Fibroblast of the conjunctiva (primary cell): Measurements from ENCODE around the gene C9orf85.
"Not testable (repeated sequence)": the region's sequence is repeated elsewhere in the genome, so short reads cannot be mapped to it uniquely, and the experiment has no call there.

ENCODE experiments used
- DNase-seq: peaks from one replicate; pipeline ENCODE4 v3.0.0-alpha.2; 2010; ENCODE audit warnings: low read depth

The C9orf85 gene, protein sequence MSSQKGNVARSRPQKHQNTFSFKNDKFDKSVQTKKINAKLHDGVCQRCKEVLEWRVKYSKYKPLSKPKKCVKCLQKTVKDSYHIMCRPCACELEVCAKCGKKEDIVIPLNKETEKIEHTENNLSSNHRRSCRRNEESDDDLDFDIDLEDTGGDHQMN

DNA sequence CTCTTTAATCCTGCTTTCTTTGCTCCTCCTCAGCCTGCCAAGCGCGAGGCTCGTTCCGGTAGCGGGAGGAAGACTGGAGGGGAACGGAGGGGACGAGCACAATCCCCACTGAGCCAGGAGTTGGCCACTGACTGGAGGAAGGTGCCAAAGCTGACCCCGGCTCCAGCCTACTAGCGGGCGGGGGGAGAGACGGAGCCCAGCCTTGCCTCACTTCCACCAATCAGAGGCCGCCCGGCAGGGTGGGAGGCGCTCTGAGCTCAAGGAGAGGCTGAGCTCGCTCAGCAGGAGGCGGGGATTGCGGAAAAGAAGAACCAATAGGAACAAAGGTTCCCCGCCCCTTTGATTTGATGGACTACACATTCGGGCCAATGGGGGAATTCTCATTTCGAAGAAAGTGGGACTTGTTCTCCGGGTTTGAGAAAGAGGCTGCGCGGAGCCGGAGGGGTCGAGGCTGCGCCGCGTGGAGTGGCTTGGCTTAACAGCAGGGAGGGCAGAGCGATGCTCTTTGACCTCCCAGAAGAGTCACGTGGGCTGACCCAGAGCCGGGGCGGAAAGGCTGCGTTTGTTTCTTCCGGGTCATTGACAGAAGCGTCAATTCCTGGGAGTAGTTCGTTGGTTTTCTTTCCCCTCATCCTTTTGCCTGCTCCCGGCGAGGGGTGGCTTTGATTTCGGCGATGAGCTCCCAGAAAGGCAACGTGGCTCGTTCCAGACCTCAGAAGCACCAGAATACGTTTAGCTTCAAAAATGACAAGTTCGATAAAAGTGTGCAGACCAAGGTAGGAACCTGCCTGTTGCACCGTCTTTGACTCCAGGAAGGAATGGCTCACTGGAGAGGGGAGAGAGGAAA lies at the start of gene C9orf85, which contains the start of gene ABHD17B:
C9orf85 (plus strand) TSS at position 579 of the 847 bp plus-strand sequence; CDS start at position 675, 96 bp downstream.
ABHD17B (minus strand) TSS at position 133 of the 847 bp plus-strand sequence. CDS start 36,113 bp downstream, outside the sequence.
- peak; percentile 99 for DNase-seq

DNA sequence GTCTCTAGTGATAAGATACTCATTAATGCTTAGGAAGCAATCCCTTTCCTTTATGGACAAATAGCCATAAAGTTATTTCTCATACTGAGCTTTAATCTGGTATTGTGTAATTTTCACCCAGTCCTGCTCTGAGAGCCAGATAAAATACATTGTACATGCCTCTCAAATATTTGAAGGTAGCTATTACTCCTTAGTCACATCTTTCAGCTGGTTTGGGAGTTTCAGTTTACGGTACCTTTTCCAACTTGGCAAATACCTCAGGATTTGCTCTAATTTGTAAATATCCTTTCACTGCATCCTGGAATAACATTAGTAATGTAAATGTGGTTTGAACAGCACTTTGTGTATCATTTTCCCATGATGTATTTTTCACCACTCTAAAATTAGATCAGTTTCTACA lies 47.8 kb upstream of the C9orf85 start:
- DNase-seq: peak; percentile 2

DNA sequence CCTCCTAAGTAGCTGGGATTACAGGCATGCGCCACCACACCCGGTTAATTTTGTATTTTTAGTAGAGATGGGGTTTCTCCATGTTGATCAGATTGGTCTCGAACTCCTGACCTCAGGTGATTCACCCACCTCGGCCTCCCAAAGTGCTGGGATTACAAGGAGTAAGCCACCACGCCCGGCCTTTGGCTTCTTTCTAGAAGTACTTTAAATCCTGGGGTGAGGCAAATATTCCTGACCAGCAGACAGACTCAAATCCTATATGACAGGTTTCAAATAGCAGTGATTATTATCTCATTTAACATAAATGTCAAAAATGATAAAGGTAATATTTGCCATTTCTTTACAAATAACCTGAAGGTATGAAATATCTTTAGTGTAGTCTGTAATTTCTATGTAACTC lies 36.1 kb upstream of the C9orf85 start:
- DNase-seq: no peak

DNA sequence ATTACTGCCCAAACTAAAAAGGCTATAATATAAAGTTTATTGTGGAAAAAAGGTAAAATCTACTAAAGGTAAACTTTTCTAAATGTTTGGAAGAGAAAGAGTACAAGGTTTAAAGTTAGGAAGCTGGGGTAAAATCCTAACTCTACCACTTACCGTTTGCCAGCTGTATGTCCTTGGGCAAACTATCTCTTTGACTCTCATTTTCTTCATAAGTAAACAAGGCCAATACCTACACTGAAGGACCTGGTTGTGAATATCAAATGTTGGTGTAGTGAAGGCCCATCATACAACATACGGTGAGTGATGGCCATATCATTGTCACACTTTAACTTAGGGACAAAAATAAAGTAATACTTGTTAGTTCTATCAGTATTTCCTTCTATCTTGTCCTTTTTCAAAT lies 35.3 kb upstream of the C9orf85 start:
- DNase-seq: no peak

DNA sequence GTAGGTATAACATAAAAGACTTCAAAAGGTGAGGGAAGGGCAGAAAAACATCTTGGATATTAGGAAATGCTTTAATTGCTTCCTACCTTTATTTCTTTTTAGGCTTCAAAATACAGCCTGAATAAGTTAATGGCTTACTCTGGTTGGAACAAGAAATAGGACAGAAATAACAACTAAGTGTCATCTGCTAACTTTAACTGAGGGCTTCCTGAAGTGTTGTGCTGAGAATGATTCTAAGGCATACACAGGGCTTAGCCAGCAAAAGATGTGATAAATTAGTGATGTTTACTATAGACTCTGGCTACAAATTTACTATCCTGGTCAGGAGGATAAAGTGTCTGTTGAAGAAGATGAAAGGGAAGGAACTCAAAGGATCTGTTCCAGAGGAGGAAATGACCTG lies 34.6 kb upstream of the C9orf85 start:
- DNase-seq: no peak

DNA sequence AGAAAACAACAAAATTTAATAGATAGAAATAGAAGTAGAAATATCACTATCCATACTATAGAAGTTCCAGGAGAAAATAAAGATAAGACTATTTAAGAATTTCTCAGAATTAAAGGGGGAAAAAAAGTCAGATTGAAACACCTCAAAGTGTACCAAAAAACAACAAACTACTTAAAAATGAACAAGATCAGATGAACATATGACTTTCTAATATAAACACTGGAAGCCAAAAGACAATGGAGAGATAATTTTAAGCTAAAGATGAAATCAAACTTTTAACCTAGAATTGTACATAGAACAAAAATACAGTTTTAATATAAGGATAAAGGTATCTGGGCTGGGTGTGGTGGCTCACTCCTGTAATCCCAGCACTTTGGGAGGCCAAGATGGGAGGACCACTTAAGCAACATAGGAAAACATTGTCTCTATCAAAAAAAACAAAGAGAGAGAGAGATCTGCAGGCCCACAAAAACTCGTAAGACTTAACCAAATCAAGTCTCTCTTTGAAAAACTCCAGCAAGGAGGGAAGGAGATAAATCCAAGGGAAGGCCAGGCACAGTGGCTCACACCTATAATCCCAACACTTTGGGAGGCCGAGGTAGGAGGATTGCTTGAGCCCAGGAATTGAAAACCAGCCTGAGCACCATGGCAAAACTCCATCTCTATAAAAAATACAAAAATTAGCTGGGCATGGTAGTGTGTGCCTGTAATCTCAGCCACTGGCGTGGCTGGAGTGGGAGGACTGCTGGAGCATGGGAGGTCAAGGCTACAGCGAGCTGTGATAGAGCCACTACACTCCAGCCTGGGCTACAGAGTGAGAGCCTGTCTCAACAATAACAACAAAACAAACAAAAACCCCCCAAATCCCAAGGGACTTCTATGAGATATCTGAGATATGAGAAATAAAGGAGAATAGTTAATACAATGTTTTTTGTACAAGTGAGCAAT lies 32.8 kb upstream of the C9orf85 start:
- no peak for DNase-seq

DNA sequence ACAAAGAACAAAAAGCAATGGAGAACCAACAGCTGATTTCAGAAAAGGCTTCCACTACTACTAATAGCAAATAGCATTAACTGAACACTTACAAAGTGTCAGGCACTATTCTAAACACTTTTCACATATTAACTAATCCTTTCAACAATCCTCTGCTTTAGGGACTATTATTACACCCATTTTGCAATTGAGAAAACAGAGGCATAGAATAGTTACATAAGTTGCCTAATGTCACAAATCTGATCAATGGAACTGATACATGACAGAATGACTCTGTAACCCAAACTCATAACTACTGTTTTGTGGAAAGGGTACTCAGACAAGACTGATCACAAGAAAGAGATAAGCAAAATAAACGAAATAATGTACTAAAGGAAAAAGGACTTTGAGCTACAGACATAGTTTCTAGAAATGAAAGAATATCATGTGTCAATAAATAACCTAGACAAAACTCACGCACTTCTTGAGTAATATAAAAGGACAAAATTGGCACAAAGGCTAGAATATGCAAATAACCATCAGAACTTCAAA lies 31.7 kb upstream of the C9orf85 start:
- no peak for DNase-seq

DNA sequence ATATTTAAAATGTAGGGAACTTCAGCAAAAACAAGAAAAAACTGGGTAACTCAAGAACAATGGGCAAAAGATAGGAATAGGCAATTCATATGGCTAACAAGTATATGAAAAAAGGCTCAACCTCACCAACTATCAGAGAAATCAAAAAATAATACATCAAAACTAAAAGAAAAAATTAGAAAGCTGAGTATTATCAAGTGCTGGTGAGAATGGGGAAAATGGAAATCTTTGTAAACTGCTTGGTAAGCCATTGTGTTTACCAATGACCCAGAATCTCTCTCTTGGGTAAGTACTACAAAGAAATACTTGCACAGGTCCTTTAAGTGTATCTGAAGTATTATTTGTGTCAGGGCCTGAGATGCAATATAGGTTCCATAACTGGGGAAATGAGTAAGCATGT lies 27.4 kb upstream of the C9orf85 start:
- no peak for DNase-seq

DNA sequence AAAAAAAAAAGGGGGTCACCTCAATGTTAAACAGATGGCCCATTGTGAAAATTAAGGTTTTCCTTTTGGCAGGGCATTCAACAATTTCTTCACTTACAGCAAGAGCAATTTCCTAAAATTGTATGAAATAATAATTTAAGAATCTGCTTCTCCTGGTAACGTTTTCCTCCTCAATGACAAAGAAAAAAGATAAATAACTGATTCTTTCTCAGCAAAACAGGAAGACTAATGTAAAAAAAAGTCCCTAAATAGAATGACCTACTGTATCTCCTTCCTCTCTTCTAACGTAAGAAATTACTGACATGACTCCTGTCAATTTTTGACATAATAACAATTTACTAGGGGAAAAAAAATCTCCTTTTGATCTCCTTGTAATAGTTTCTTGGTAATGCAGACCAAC lies 26.0 kb upstream of the C9orf85 start:
- no peak for DNase-seq

DNA sequence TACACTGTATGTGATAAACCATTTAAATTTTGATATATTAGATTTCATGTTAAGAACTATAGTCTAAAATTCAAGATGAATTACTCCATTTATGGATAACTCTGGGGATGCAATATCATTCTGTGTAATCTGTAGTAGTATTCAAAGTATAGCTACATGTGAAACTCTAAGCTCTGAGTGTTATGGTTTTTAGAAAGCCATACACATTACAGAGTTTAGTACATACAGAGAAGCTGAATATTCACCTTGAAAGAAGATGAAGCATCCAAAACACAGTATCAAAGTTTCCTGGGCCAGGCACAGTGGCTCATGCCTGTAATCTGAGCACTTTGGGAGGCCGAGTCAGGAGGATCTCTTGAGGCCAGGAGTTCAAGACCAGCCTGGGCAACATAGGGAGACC lies 25.4 kb upstream of the C9orf85 start:
- DNase-seq: no peak

DNA sequence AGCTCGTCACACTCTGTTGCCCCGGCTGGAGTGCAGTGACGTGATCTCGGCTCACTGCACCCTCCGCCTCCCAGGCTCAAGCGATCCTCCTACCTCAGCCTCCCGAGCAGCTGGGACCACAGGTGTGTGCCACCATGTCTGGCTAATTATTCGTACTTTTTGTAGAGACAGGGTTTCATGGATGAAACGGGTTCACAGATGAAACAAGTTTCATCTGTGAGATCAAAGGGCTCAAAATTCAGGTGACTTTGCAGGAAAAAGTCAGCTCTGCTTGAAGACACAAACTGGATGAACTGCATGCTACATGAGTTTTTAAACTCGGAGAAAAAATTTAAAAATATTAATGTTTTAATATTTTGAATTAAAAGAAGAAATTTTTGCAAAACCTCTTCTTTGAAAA lies 24.9 kb upstream of the C9orf85 start:
- no peak for DNase-seq

DNA sequence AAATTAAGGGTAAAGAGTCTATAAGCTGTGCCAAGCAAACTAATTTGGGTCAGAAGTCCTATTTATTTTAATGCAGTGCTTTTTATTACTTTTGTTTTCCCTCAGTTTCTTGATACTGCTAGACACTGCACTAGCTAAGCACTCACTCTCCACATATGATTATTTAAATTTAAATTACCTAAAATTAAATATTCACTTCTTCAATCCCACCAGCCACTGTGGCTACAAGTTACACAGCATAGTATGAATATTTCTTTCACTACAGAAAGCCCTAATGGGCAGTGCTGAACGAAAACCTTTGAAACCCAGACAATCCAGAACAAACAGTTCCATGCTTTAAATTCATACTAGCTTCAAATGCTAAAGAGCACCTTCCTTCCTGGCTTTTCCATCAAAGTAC lies 24.1 kb upstream of the C9orf85 start:
- no peak for DNase-seq

DNA sequence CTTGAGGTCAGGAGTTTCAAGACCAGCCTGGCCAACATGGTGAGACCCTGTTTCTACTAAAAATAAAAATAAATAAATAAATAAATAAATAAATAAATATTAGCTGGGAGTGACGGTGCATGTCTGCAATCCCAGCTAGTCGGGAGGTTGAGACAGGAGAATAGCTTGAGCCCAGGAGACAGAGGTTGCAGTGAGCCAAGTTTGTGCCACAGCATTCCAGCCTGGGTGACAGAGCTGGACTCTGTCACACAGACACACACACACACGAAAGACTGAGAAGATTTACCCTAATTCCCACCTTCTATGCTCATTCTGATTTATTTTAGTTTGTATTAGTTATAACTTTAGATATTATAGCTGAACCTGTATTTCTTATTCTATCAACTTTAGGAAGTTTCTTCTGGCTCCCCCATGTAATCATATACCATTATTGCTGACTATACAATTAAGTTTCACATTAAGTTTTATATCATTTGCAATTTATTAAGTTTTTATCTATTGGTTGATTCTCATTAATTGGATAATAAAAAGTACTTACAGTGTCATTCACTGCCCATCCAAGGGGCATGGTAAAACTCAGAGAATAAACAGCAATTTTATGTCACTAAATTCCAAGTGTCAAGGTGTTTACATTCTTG lies 21.3 kb upstream of the C9orf85 start:
- no peak for DNase-seq

DNA sequence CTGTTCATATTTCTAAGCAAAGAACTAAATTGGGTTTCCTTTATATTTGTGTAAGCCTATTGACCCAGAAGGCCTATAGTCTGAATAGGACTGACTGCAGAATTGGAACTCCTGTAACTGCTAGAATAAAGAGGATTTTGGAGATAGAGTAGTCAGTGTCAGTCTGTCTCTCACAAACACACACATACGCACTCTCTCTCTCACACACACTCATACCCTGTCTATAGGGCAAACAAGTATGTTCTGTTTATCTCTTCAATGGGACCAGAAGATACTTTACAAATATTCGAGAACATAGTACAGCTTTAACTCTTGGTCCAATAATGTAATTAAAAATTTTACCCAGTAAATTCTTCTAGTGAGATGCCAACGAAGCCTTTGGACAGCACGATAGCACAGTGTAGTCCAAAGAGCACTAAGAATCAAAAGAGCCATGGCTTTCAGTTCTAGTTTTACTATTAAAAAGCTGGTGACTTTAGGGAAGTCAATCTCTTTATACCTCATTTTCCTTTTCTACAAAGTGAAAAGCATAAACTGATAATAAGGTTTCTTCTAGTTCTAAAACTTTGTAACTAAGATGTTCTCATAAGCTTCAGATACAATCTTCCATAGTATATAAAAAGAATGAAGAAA lies 19.8 kb upstream of the C9orf85 start:
- DNase-seq: no peak

DNA sequence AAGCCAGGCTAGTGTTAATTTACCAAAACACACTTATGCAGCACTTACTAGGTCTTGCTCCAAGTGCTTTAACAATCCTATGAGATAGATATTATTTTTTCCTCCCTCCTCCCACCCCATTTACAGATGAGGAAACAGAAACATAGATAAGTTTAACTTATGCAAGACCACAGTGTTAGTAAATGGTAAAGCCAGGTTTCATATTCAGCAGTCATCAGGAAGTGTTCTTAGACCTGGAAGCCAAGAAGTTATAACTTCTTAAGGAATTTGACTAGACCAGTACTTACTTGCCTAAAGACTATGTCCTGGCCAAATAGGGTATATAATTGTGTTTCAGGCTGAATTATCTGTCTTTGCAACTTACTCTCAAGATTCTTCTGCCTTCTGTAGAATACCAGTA lies 16.3 kb upstream of the C9orf85 start:
- no peak for DNase-seq

DNA sequence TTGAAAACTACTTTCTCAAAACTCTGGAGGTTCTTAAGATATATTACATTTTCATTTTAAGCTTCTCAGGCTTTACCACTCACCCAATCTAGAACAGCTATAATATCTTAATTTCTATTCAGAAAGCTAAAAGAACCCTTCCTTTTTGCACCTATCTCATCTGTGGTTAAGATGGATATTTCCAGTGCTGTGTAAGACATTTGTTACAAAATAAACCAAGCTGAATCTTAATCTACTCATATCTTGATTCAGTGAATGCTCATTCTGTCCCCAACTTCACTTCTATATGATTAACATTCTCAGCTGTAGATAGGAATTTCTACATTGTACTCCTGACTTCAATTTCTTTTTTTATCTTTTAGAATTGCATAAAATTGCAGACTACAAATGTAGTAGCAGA lies 15.5 kb upstream of the C9orf85 start:
- no peak for DNase-seq

DNA sequence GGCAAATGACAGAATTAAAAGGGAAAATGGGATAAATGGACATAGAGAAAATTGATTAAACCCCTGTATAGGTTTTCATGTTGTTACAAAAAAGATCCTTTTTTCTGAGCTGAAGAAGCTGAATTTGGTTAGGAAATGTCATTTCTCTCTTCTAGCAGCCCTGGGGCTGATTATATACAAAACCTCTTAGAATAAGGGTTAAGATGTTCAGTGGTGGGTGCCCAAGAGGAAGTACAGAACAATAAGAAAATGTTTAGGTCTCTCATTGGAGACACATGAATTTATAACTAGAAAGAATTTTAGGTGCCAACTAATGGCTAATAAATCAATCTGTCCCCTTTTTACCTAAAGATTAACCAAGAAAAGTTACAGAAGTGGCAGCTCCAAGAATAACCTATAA lies 14.7 kb upstream of the C9orf85 start:
- DNase-seq: no peak

DNA sequence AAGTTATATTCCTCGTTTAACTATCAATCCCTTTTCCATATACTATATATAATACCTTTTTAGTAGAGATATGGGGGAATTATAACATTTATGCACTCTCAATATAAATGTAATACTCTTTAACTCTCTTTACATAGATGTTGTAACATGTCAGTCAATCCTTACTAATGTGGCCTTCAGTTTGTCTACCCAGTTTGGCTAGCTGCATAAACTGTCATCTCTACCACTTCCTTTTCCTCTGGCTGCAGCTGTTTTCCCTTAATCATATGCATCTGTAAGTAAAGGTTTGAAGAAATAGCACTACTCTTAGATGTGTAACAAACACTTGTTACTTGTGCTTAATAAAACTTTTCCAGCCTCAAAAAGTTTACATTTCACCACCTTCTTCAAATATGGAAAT lies 13.9 kb upstream of the C9orf85 start:
- DNase-seq: no peak

DNA sequence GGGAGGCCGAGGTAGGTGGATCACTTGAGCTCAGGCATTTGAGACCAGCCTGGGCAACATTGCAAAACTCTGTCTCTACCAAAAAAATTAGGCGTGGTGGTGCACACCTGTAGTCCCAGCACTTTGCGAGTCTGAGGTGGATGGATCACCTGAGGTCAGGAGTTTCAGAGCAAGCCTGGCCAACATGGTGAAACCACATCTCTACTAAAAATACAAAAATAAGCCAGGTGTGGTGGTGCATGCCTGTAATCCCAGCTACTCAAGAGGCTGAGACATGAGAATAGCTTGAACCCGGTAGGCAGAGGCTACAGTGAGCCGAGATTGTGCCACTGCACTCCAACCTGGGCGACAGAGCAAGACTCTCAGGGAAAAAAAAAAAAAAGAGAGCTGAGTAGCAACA lies 12.7 kb upstream of the C9orf85 start:
- not testable (repeated sequence) for DNase-seq

DNA sequence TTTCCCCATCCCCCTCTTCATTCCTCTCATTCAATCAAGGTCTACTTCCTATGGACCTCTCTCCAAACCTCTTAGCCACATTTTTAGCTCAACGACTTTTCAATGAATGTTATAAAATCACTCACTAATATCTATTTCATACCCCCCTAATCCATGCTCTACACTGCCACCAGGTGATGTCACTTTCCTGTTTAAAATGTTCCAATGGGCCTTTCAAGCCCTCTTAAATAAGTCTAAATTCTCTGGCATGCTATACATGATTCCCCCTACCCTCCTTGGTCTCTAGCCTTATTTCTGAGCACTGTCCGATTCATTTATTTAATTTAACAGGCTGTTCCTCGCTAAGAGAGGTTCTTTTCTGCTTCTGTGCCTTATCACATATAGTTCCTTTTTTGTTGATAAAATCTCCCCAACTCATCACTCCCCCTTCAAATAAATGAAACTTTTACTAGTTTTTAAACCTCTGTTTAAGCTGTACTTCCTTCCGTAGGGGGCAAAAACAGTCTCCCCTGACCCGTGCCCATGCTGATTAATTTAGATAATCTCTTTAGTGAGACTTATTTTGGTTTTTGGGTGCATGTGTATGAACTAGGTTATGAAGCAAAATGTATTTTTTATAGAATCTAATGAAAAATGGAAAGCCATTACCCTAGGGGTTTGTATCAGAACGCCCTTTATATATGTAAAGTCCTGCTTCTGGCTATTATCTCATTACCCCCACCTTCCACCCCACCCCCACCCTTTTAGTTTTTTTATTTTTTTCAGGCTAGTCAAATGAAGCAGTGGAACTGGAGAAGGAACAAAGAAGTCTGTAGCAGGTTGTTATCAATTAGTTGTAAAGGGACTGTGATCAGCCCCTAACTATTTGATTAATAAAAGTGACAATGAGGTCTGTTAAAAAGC lies 9.5 kb upstream of the C9orf85 start:
- no peak for DNase-seq
